Endothelial cell of umbilical vein (primary cell): Measurements from ENCODE around the gene COLEC11. TPM values are rescaled to one million over a fixed set of nuclear protein-coding genes. Genes with fewer than 3 reads are reported as not detected.

Source experiments
- BruUV-seq: library from RNA; stranded (reverse); fragments of 400-500 nt; replicated peaks from 2 replicates; lab custom pipeline; 2021; lab: Mats Ljungman, UMichigan
- CTCF ChIA-PET: fragments of 300-600, 350-600 bp; sonication (Branson Sonifier 250); formaldehyde crosslinking; loops from one replicate; lab custom pipeline; 2021; ENCODE audit warnings: antibody characterized with exemption, inconsistent platforms; lab: Charles Lee
- POLR2A ChIA-PET: fragments of 300-600, 350-600 bp; sonication (Branson Sonifier 250); formaldehyde crosslinking; loops from one replicate; lab custom pipeline; 2021; ENCODE audit warnings: antibody characterized with exemption, inconsistent platforms; lab: Charles Lee
- DNase-seq: peaks from one replicate; pipeline ENCODE4 v3.0.0-alpha.2; 2011; ENCODE audit warnings: low read depth, low spot score
- FAIRE-seq: peaks from 2 replicates; lab custom pipeline; 2011; peaks lifted over from hg19 to GRCh38; lab: Jason Lieb, UNC
- H2AFZ ChIP-seq: 2 replicates; pipeline ENCODE4 v1.6.0; 2012; ENCODE audit warnings: low read depth, low read length, control low read depth, inconsistent platforms
- H3K27ac ChIP-seq: 2 replicates; pipeline ENCODE4 v1.5.1; 2011; ENCODE audit warnings: low read depth, mild to moderate bottlenecking, control low read depth, low read length, moderate library complexity; ENCODE audit not compliant: insufficient read depth
- H3K27me3 ChIP-seq, 2 experiments: 2 replicates each; pipeline versions ENCODE4 v1.6.0 to v1.6.1; 2011; ENCODE audit warnings: low read length in 2 of 2, mixed read lengths in 1 of 2; ENCODE audit not compliant: control insufficient read depth in 2 of 2, insufficient read depth in 2 of 2
- H3K36me3 ChIP-seq, 2 experiments: 2 replicates in 1 of 2; 3 replicates in 1 of 2; pipeline ENCODE4 v1.5.1; 2011; ENCODE audit warnings: low read length in 2 of 2, mild to moderate bottlenecking in 1 of 2, moderate library complexity in 1 of 2; ENCODE audit not compliant: control insufficient read depth in 2 of 2, insufficient read depth in 2 of 2; ENCODE audit errors: extremely low read depth in 1 of 2
- H3K4me1 ChIP-seq: 3 replicates; pipeline ENCODE4 v1.5.1; 2011; ENCODE audit warnings: mild to moderate bottlenecking, low read length; ENCODE audit not compliant: control insufficient read depth, insufficient read depth; ENCODE audit errors: extremely low read depth
- H3K4me2 ChIP-seq: 2 replicates; pipeline ENCODE4 v1.6.1; 2011; ENCODE audit warnings: low read length, control low read depth, mixed read lengths; ENCODE audit not compliant: insufficient read depth
- H3K4me3 ChIP-seq, 3 experiments: fragments of 200-600 bp in 1 of 3; sonication (generic), shearing (Covaris generic) in 1 of 3; replicated peaks in 1 of 3; 2 replicates each; pipeline ENCODE4 v1.5.1; 2011 to 2016; ENCODE audit warnings: control low read depth in 3 of 3, low read length in 3 of 3, mild to moderate bottlenecking in 2 of 3, inconsistent platforms in 1 of 3, low read depth in 1 of 3, moderate library complexity in 1 of 3; ENCODE audit not compliant: insufficient read depth in 1 of 3
- H3K79me2 ChIP-seq: 2 replicates; pipeline ENCODE4 v1.6.0; 2012; ENCODE audit warnings: low read length, inconsistent platforms; ENCODE audit not compliant: control insufficient read depth, insufficient read depth
- H3K9ac ChIP-seq: replicated peaks from 2 replicates; pipeline ENCODE3; 2011; ENCODE audit warnings: low read length, control low read depth; ENCODE audit not compliant: insufficient read depth; ENCODE audit errors: extremely low read depth
- H3K9me1 ChIP-seq: replicated peaks from 3 replicates; pipeline ENCODE4 v1.6.0; 2011; ENCODE audit warnings: mild to moderate bottlenecking, low read length; ENCODE audit not compliant: control insufficient read depth, insufficient read depth; ENCODE audit errors: extremely low read depth
- H3K9me3 ChIP-seq: replicated peaks from 2 replicates; pipeline ENCODE4 v1.5.1; 2012; ENCODE audit warnings: low read length, inconsistent platforms; ENCODE audit not compliant: control insufficient read depth, insufficient read depth
- H4K20me1 ChIP-seq: replicated peaks from 2 replicates; pipeline ENCODE3; 2011; ENCODE audit warnings: mild to moderate bottlenecking, low read length; ENCODE audit not compliant: control insufficient read depth, insufficient read depth; ENCODE audit errors: extremely low read depth
- EZH2 ChIP-seq: IDR thresholded peaks from 2 replicates; pipeline ENCODE4 v1.6.1; 2012; ENCODE audit warnings: borderline replicate concordance, low read depth, mild to moderate bottlenecking, moderate library complexity, low read length, inconsistent platforms; ENCODE audit not compliant: severe bottlenecking
- FOS ChIP-seq: IDR thresholded peaks from 2 replicates; pipeline ENCODE4 v1.6.1; 2011; ENCODE audit warnings: mild to moderate bottlenecking, low read length, moderate library complexity, borderline replicate concordance; ENCODE audit not compliant: insufficient read depth
- GATA2 ChIP-seq: IDR thresholded peaks from 2 replicates; pipeline ENCODE4 v1.7.0; 2011; ENCODE audit warnings: low read depth, mild to moderate bottlenecking, moderate library complexity, mixed read lengths, low read length; ENCODE audit not compliant: insufficient read length, insufficient read depth
- JUN ChIP-seq: IDR thresholded peaks from 2 replicates; pipeline ENCODE4 v1.6.1; 2011; ENCODE audit warnings: borderline replicate concordance, low read depth; ENCODE audit not compliant: insufficient read length, insufficient read depth
- MYC ChIP-seq: IDR thresholded peaks from one replicate; pipeline ENCODE4 v1.6.1; 2011; ENCODE audit warnings: mild to moderate bottlenecking, low read depth, low read length
- POLR2A ChIP-seq: IDR thresholded peaks from 2 replicates; pipeline ENCODE4 v1.6.1; 2012; ENCODE audit warnings: low read depth, mild to moderate bottlenecking, control low read depth, low read length
- POLR2AphosphoS5 ChIP-seq: IDR thresholded peaks from 2 replicates; pipeline ENCODE4 v1.6.1; 2012; ENCODE audit warnings: low read depth, mild to moderate bottlenecking, control low read depth, low read length, moderate library complexity; ENCODE audit not compliant: insufficient read depth
- dilution Hi-C: fragments of 300-500 bp; cut with MboI; formaldehyde crosslinking; loops from one replicate; pipeline ENCODE4 v1.15.0; 2019; ENCODE audit warnings: low sequenced_read_pairs; ENCODE audit not compliant: extremely low pct_ligation_motif_present
- intact Hi-C: fragments of 100-400 bp; cut with micrococcal nuclease; formaldehyde crosslinking; loops from one replicate; pipeline ENCODE4 v1.10.0; 2022
- polyA plus RNA-seq, 4 experiments: library from polyadenylated mRNA; depleted of rRNA in 3 of 4; stranded (reverse) in 3 of 4; unstranded in 1 of 4; fragments of >200 nt; gene quantifications; 2 replicates each; pipeline versions ENCODE4 v1.2.1 to v1.2.3, GENCODE V29; 2011 to 2012; ENCODE audit warnings: missing spikeins in 1 of 4
- total RNA-seq: library from RNA; stranded (reverse); gene quantifications from 2 replicates; pipeline ENCODE4 v1.2.3, GENCODE V29; 2021
- TF ChIP-seq, protein P1 (sequence below): IDR thresholded peaks from 2 replicates; pipeline ENCODE4 v1.6.1; 2011; ENCODE audit not compliant: insufficient read depth, insufficient read length
- TF ChIP-seq, protein P2 (sequence below), 2 donors: IDR thresholded peaks; 1 replicate in 1 of 2; 2 replicates in 1 of 2; pipeline ENCODE4 v1.5.1; 2011; ENCODE audit warnings: low read length in 2 of 2, mild to moderate bottlenecking in 2 of 2, moderate library complexity in 2 of 2, control low read depth in 1 of 2, inconsistent platforms in 1 of 2, low read depth in 1 of 2; ENCODE audit not compliant: insufficient read depth in 1 of 2; ENCODE audit errors: extremely low read depth in 1 of 2

COLEC11 gene
- total and polyA plus RNA-seq, 2 donors (not counting 3 experiments of a cell fraction or from before 2014, with no cell fraction given) = 0.15 TPM; not detected in 1

GRCh38 chr2:3637692-3638455, 43.0 kb downstream of the COLEC11 start:
- no peaks in the 10 kb centered on the region for H3K9me3 ChIP-seq
- TF ChIP-seq FOS = no peak
- no peak for TF ChIP-seq JUN
- no peak for TF ChIP-seq MYC
- TF ChIP-seq, protein P1, sequence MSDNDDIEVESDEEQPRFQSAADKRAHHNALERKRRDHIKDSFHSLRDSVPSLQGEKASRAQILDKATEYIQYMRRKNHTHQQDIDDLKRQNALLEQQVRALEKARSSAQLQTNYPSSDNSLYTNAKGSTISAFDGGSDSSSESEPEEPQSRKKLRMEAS = no peak
- no peak for TF ChIP-seq POLR2AphosphoS5
- TF ChIP-seq, protein P2, sequence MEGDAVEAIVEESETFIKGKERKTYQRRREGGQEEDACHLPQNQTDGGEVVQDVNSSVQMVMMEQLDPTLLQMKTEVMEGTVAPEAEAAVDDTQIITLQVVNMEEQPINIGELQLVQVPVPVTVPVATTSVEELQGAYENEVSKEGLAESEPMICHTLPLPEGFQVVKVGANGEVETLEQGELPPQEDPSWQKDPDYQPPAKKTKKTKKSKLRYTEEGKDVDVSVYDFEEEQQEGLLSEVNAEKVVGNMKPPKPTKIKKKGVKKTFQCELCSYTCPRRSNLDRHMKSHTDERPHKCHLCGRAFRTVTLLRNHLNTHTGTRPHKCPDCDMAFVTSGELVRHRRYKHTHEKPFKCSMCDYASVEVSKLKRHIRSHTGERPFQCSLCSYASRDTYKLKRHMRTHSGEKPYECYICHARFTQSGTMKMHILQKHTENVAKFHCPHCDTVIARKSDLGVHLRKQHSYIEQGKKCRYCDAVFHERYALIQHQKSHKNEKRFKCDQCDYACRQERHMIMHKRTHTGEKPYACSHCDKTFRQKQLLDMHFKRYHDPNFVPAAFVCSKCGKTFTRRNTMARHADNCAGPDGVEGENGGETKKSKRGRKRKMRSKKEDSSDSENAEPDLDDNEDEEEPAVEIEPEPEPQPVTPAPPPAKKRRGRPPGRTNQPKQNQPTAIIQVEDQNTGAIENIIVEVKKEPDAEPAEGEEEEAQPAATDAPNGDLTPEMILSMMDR (IDR thresholded peaks at IDR 0.05; ENCODE audit: extremely low read depth in 1 of 2, insufficient read depth in 1 of 2, low read depth in 1 of 2, low read length in 2 of 2) = no peak
- TF ChIP-seq EZH2 = no peak
- no peak for TF ChIP-seq POLR2A
- no peak for TF ChIP-seq GATA2
- H3K9me1 ChIP-seq = no peaks in the 10 kb centered on the region
- H3K9ac ChIP-seq = no peak overlapping the region
- ChIA-PET POLR2A (no interaction called here), CTCF (no interaction called here)
- no peaks in the 10 kb centered on the region for H3K4me1 ChIP-seq
- no peaks in the 10 kb centered on the region for H4K20me1 ChIP-seq
- H3K36me3 ChIP-seq = no peaks in the 10 kb centered on the region
- intact Hi-C loops (no loop called here), dilution Hi-C loops (no loop called here)
- DNase-seq (no peak), FAIRE-seq (no peak)
- no TSS peak for BruUV-seq
- H3K79me2 ChIP-seq = no peaks in the 10 kb centered on the region
- H3K4me2 ChIP-seq = no peak overlapping the region
- no peaks in the 10 kb centered on the region for H3K27me3 ChIP-seq
- no peak overlapping the region for H3K27ac ChIP-seq
- H2AFZ ChIP-seq = no peak overlapping the region
- no peak overlapping the region for H3K4me3 ChIP-seq
